ENCODE results near the gene MCU. TPM values are rescaled to one million over a fixed set of nuclear protein-coding genes. Genes with fewer than 3 reads are reported as not detected.

The MCU gene
- total RNA-seq, 2 experiments from 2014 or later = 9.4 to 9.9 TPM

DNA sequence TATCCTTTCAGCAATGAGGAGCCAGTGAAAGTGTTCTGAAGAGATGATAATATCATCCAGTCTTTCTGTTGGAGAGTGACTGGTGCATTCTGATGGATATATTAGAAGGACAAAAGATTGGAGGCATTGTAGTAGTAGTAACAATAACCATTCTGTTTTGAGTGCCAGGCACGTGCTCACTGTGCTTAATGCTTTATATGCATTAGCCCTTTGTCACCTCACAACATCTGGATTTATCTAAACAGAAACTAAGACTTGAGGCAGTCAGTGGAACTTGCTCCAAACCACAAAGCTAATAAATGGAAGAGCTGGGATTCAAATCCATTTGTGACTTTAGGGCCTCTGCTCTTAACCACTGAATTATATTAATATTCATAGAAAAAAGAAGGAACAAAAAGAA is 117.1 kb downstream of the MCU start:
- Histone ChIP-seq H3K9me2 (ENCODE audit: insufficient read depth, low read length) (no peaks in the 10 kb centered on the region), H3K4me1 (ENCODE audit: insufficient read depth, low read length, poor library complexity, severe bottlenecking) (no peaks in the 10 kb centered on the region), H3K9me3 (ENCODE audit: low read length) (no peaks in the 10 kb centered on the region), H3K27ac (ENCODE audit: low read depth, low read length, poor library complexity, severe bottlenecking) (no peak overlapping the region), H2AFZ (ENCODE audit: low read length) (no peak overlapping the region), H3K4me2 (ENCODE audit: low read length) (no peak overlapping the region), H3K36me3 (ENCODE audit: insufficient read depth, low read length) (no peaks in the 10 kb centered on the region), H3K4me3 (ENCODE audit: low read depth, low read length, poor library complexity, severe bottlenecking) (no peak overlapping the region), H3K79me2 (ENCODE audit: insufficient read depth, low read depth, low read length) (no peaks in the 10 kb centered on the region), H4K20me1 (ENCODE audit: insufficient read depth, low read length) (no peaks in the 10 kb centered on the region)
- intact Hi-C loops (cut with micrococcal nuclease; ENCODE audit: unreplicated experiment) = no loop called here
- no peak for DNase-seq (ENCODE audit: low spot score)
- POLR2A ChIA-PET = no interaction called here
- BruUV-seq (replicated peaks) = no TSS peak
- CTCF ChIA-PET (ENCODE audit: unreplicated experiment) = no interaction called here
- no peak for TF ChIP-seq CTCF (conservative IDR thresholded peaks at IDR 0.05; ENCODE audit: low read length)
- TF ChIP-seq EZH2phosphoT487 (IDR thresholded peaks at IDR 0.05; ENCODE audit: borderline replicate concordance, low read depth, low read length) = no peak

DNA sequence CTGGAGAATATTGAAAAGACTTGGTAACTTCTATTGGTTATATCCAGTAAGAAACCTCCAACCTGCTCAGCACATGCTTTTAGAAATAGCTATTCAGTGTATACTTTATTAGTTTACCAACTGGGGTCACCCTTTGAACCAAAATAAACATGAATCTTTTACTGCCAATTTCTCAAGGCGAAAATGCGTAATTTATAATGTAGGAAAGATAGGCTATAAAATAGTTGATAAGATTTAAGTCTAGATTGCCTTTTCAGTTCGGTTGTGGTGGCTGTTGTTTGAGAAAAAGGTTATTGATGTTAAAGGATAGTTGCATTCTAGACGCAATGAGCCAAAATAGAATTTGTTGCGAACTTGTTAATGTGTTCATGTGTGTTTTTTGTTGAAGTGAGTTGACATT is 119.0 kb downstream of the MCU start:
- no peak overlapping the region for H2AFZ ChIP-seq (ENCODE audit: low read length)
- H4K20me1 ChIP-seq (ENCODE audit: insufficient read depth, low read length) = no peaks in the 10 kb centered on the region
- intact Hi-C loops (cut with micrococcal nuclease; ENCODE audit: unreplicated experiment) = no loop called here
- H3K9me3 ChIP-seq (ENCODE audit: low read length) = no peaks in the 10 kb centered on the region
- no peaks in the 10 kb centered on the region for H3K36me3 ChIP-seq (ENCODE audit: insufficient read depth, low read length)
- H3K4me1 ChIP-seq (ENCODE audit: insufficient read depth, low read length, poor library complexity, severe bottlenecking) = no peaks in the 10 kb centered on the region
- TF ChIP-seq EZH2phosphoT487 (IDR thresholded peaks at IDR 0.05; ENCODE audit: borderline replicate concordance, low read depth, low read length) (no peak), CTCF (conservative IDR thresholded peaks at IDR 0.05; ENCODE audit: low read length) (no peak)
- H3K9me2 ChIP-seq (ENCODE audit: insufficient read depth, low read length) = no peaks in the 10 kb centered on the region
- ChIA-PET CTCF (ENCODE audit: unreplicated experiment) (no interaction called here), POLR2A (no interaction called here)
- no peak overlapping the region for H3K27ac ChIP-seq (ENCODE audit: low read depth, low read length, poor library complexity, severe bottlenecking)
- H3K4me3 ChIP-seq (ENCODE audit: low read depth, low read length, poor library complexity, severe bottlenecking) = no peak overlapping the region
- DNase-seq (ENCODE audit: low spot score) = no peak
- no TSS peak for BruUV-seq (replicated peaks)
- H3K79me2 ChIP-seq (ENCODE audit: insufficient read depth, low read depth, low read length) = no peaks in the 10 kb centered on the region
- no peak overlapping the region for H3K4me2 ChIP-seq (ENCODE audit: low read length)

GRCh38 chr10:72812415-72812752 is 120.4 kb downstream of the MCU start:
- no peaks in the 10 kb centered on the region for H3K4me1 ChIP-seq (ENCODE audit: insufficient read depth, low read length, poor library complexity, severe bottlenecking)
- H2AFZ ChIP-seq (ENCODE audit: low read length) = no peak overlapping the region
- H3K36me3 ChIP-seq (ENCODE audit: insufficient read depth, low read length) = no peaks in the 10 kb centered on the region
- H3K4me2 ChIP-seq (ENCODE audit: low read length) = no peak overlapping the region
- intact Hi-C loops (cut with micrococcal nuclease; ENCODE audit: unreplicated experiment) = no loop called here
- no peak overlapping the region for H3K27ac ChIP-seq (ENCODE audit: low read depth, low read length, poor library complexity, severe bottlenecking)
- ChIA-PET POLR2A (interaction anchor here (0.7 kb wide), 1 partner anchor 10 kb away, joined by 3 read pairs; no protein-coding TSS in a partner anchor), CTCF (ENCODE audit: unreplicated experiment) (no interaction called here)
- H4K20me1 ChIP-seq (ENCODE audit: insufficient read depth, low read length) = no peaks in the 10 kb centered on the region
- DNase-seq (ENCODE audit: low spot score) = no peak
- no peaks in the 10 kb centered on the region for H3K79me2 ChIP-seq (ENCODE audit: insufficient read depth, low read depth, low read length)
- H3K9me2 ChIP-seq (ENCODE audit: insufficient read depth, low read length) = no peaks in the 10 kb centered on the region
- TF ChIP-seq EZH2phosphoT487 (IDR thresholded peaks at IDR 0.05; ENCODE audit: borderline replicate concordance, low read depth, low read length) (no peak), CTCF (conservative IDR thresholded peaks at IDR 0.05; ENCODE audit: low read length) (no peak)
- no TSS peak for BruUV-seq (replicated peaks)
- H3K4me3 ChIP-seq (ENCODE audit: low read depth, low read length, poor library complexity, severe bottlenecking) = no peak overlapping the region
- H3K9me3 ChIP-seq (ENCODE audit: low read length) = no peaks in the 10 kb centered on the region
